ENCODE data around the gene VEPH1. TPM values are rescaled to one million over a fixed set of nuclear protein-coding genes. Genes with fewer than 3 reads are reported as not detected.

VEPH1 gene
- total and polyA plus RNA-seq, 9 of the 15 experiments (the other 6 are each of a cell fraction or from before 2014, with no cell fraction given) = 4.5 to 15.6 (median 5.8) TPM

GRCh38 chr3:157235291-157235690 lies 267.9 kb downstream of the VEPH1 start (continued):
- TF ChIP-seq LEF1 (IDR thresholded peaks at IDR 0.05) = no peak
- TF ChIP-seq ZNF449 (CRISPR knock-in tag; IDR thresholded peaks at IDR 0.05) = no peak
- TF ChIP-seq CUX1 (CRISPR knock-in tag; IDR thresholded peaks at IDR 0.05) = no peak
- 0 out of 2 replicates have a peak, but pooled peaks have one; percentile 25 for TF ChIP-seq SMAD4 (CRISPR knock-in tag; conservative IDR thresholded peaks at IDR 0.05)
- TF ChIP-seq ATF4 (CRISPR knock-in tag; IDR thresholded peaks at IDR 0.05) = peak; percentile 87
- peak; percentile 75 for TF ChIP-seq CEBPG (CRISPR knock-in tag; IDR thresholded peaks at IDR 0.05)
- peak; percentile 69 to 84 for TF ChIP-seq CEBPG (tag; conservative IDR thresholded peaks at IDR 0.05 in 1 of 2, IDR thresholded peaks at IDR 0.05 in 1 of 2)
- TF ChIP-seq MBD1 (CRISPR knock-in tag; IDR thresholded peaks at IDR 0.05) = no peak
- TF ChIP-seq BACH1 (tag; IDR thresholded peaks at IDR 0.05) = no peak
- no peak for TF ChIP-seq PYGO2 (tag; IDR thresholded peaks at IDR 0.05)
- TF ChIP-seq JUN (IDR thresholded peaks at IDR 0.05; ENCODE audit: borderline replicate concordance, low read depth, low read length) = no peak
- TF ChIP-seq JUN (CRISPR knock-in tag; IDR thresholded peaks at IDR 0.05; ENCODE audit: borderline replicate concordance) = no peak
- TF ChIP-seq ZEB2 (IDR thresholded peaks at IDR 0.05) = 0 out of 2 replicates have a peak, but pooled peaks have one; percentile 23
- TF ChIP-seq TAL1 (IDR thresholded peaks at IDR 0.05) = no peak
- TF ChIP-seq ZFX (CRISPR knock-in tag; IDR thresholded peaks at IDR 0.05) = no peak
- no peak for TF ChIP-seq MED1 (CRISPR knock-in tag; IDR thresholded peaks at IDR 0.05; ENCODE audit: borderline replicate concordance)
